ENCODE results near the gene ZNF333.

ZNF333 gene

DNA sequence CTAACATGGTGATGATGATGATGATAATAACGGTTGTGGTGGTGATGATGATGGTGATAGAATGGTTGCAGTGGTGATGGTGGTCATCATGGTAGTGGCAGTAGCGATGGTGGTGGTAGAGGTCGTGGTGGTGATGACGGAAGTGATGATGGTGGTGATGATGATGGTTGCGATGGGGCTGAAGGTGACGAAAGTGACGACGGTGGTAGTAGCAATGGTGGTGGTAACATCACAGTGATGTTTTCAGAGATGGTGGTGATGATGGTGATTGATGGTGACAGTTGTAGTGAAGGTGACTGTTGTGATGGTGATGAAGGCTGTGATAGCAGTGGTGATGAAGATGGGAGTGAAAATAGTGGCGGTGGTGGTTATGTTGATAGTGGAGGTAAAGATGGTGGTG is 11.6 kb upstream of the ZNF333 start:
- no peaks in the 10 kb centered on the region for H3K9me3 ChIP-seq
- H3K27me3 ChIP-seq: no peaks in the 10 kb centered on the region
- H3K27ac ChIP-seq: no peak overlapping the region
- peaks cover 40 to 52% of the 10 kb centered on the region in 2 experiments for H3K4me1 ChIP-seq (ENCODE audit: control insufficient read depth in 1 of 2, insufficient read depth in 1 of 2, low read depth in 1 of 2, low read length in 1 of 2)
- H3K36me3 ChIP-seq: no peaks in the 10 kb centered on the region
- TF ChIP-seq, protein P1, sequence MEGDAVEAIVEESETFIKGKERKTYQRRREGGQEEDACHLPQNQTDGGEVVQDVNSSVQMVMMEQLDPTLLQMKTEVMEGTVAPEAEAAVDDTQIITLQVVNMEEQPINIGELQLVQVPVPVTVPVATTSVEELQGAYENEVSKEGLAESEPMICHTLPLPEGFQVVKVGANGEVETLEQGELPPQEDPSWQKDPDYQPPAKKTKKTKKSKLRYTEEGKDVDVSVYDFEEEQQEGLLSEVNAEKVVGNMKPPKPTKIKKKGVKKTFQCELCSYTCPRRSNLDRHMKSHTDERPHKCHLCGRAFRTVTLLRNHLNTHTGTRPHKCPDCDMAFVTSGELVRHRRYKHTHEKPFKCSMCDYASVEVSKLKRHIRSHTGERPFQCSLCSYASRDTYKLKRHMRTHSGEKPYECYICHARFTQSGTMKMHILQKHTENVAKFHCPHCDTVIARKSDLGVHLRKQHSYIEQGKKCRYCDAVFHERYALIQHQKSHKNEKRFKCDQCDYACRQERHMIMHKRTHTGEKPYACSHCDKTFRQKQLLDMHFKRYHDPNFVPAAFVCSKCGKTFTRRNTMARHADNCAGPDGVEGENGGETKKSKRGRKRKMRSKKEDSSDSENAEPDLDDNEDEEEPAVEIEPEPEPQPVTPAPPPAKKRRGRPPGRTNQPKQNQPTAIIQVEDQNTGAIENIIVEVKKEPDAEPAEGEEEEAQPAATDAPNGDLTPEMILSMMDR (IDR thresholded peaks at IDR 0.05): no peak
- no peak overlapping the region for H3K4me3 ChIP-seq (ENCODE audit: low read depth in 1 of 2, low read length in 1 of 2)

DNA sequence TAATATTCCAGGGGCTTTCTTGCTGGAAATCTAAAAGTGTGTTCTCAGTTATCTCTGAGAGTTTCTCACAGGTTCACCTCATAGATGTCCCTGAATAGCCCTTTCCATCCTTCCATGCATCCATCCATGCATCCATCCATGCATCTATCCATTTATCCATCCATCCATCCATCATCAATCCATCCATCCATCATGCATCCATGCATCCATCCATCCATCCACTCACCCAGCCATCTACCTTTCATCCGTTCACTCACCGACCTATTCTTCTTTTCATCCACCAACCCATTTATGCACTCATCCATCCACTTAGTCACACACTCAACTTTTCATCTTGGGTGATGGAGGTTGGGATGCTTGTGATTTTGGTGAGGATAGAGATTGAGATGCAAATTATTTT is 7.8 kb upstream of the ZNF333 start:
- peaks cover 49 to 50% of the 10 kb centered on the region in 2 experiments for H3K4me1 ChIP-seq (ENCODE audit: control insufficient read depth in 1 of 2, insufficient read depth in 1 of 2, low read depth in 1 of 2, low read length in 1 of 2)
- TF ChIP-seq, protein P1 (IDR thresholded peaks at IDR 0.05): no peak
- no peaks in the 10 kb centered on the region for H3K9me3 ChIP-seq
- peak overlapping the region; percentile 94 for H3K27ac ChIP-seq
- no peaks in the 10 kb centered on the region for H3K27me3 ChIP-seq
- H3K4me3 ChIP-seq (ENCODE audit: low read depth in 1 of 2, low read length in 1 of 2): no peak overlapping the region
- H3K36me3 ChIP-seq: no peaks in the 10 kb centered on the region

- H3K36me3 ChIP-seq: no peaks in the 10 kb centered on the region
Observed at GRCh38 chr19:14683439-14683838, 6.4 kb upstream of the ZNF333 start.

GRCh38 chr19:14686411-14686810 is 3.4 kb upstream of the ZNF333 start:
- H3K36me3 ChIP-seq: no peaks in the 10 kb centered on the region
- no peaks in the 10 kb centered on the region for H3K27me3 ChIP-seq
- H3K27ac ChIP-seq: peak overlapping the region; percentile 94
- H3K4me1 ChIP-seq (ENCODE audit: control insufficient read depth in 1 of 2, insufficient read depth in 1 of 2, low read depth in 1 of 2, low read length in 1 of 2): peaks cover 62 to 65% of the 10 kb centered on the region in 2 experiments
- no peaks in the 10 kb centered on the region for H3K9me3 ChIP-seq
- TF ChIP-seq, protein P1 (IDR thresholded peaks at IDR 0.05): peak; percentile 47
- no peak overlapping the region for H3K4me3 ChIP-seq (ENCODE audit: low read depth in 1 of 2, low read length in 1 of 2)

More at GRCh38 chr19:14683439-14683838, 6.4 kb upstream of the ZNF333 start:
- no peaks in the 10 kb centered on the region for H3K27me3 ChIP-seq
- TF ChIP-seq, protein P1 (IDR thresholded peaks at IDR 0.05): peak; percentile 21
- H3K9me3 ChIP-seq: no peaks in the 10 kb centered on the region
- H3K4me1 ChIP-seq (ENCODE audit: control insufficient read depth in 1 of 2, insufficient read depth in 1 of 2, low read depth in 1 of 2, low read length in 1 of 2): peaks cover 46 to 48% of the 10 kb centered on the region in 2 experiments
- H3K4me3 ChIP-seq (ENCODE audit: low read depth in 1 of 2, low read length in 1 of 2): peak overlapping the region; percentile 10 to 45
- peak overlapping the region; percentile 94 for H3K27ac ChIP-seq

DNA sequence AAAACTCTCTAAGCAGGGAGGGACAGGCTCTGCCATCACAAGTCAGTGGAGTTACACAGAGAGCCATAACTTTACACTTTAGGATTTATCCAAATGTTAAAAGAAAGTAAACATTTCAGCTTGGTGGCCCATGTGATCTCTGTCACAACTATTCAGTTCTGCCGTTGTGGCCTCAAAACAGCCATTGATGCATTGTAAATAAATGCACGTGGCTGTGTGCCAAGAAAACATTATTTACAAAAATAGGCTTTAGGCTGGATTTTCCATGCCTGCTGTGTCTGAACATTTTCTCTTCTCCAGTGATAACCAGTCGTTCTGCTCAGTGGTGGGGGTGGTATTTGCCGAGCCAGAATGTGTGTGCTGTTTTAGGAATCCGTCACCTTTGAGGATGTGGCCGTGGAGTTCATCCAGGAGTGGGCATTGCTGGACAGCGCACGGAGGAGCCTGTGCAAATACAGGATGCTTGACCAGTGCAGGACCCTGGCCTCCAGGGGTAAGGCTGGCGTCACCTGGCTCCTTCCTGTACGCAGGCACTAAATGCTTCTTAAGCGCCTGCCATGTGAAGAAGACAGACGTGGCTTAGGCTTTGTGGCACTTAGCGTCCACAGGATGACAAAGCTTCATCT is 4.9 kb downstream of the ZNF333 start:
- Histone ChIP-seq H3K9me3 (no peaks in the 10 kb centered on the region), H3K27ac (no peak overlapping the region), H3K4me1 (ENCODE audit: control insufficient read depth in 1 of 2, insufficient read depth in 1 of 2, low read depth in 1 of 2, low read length in 1 of 2) (peaks cover 8 to 11% of the 10 kb centered on the region in 2 experiments), H3K4me3 (ENCODE audit: low read depth in 1 of 2, low read length in 1 of 2) (no peak overlapping the region), H3K27me3 (no peaks in the 10 kb centered on the region), H3K36me3 (peaks cover 58% of the 10 kb centered on the region)
- TF ChIP-seq, protein P1 (IDR thresholded peaks at IDR 0.05): no peak
